ENCODE data around the gene PLAA.

DNA sequence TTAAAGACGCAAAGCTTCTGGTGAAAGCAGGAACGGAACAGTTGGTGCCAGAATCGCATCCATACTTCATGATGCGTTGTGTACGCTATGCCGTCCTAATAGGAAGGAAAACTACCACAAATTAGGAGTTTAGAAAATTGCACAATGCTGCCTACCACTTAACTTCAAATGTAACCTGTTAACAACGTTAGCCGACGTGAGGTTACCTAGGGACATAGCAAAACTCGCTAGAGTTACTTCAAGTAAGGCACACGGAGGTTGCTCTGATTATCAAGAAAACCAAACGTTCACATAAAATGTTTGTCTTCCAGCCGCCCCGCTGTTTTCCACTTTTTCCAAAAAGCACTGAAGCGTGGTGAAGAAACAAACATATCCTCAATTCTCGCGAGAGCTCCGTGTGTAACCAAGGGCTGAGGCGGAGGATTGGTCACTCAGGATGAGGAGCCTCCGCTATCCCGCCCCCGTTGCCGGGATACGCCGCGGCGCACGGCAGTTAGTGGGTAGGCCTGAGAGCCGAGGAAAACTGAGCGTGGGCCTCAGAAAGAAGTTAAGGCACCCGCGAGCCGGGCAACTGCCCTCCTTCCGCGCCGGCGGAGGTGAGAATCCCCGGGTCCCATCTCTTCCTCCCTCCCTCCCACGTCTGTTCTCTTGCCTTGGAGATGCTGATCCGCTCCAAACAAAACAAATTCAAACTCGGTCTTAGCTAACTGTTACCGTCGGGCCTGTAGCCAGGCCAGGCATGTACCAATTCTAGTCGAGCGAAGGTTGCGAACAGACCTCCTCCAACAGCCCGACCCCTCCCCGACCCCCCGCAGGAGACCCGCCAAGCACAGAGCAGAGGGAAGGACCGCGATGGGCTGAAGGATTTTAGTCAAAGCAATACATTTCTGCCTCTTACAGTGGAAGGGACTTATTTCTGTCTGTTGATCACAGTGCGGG lies 9.1 kb upstream of the PLAA start, which contains the start of gene IFT74:
- peak; percentile 44 to 84 (median 80) for TF ChIP-seq POLR2A (IDR thresholded peaks at IDR 0.05)
- no peak for TF ChIP-seq CTCF (IDR thresholded peaks at IDR 0.05)
